Measurements from ENCODE around the gene AFAP1. TPM values are rescaled to one million over a fixed set of nuclear protein-coding genes. Genes with fewer than 3 reads are reported as not detected.

The AFAP1 gene
- total RNA-seq, 4 donors from 2014 or later: 25.1 to 56.9 (median 26.4) TPM

DNA sequence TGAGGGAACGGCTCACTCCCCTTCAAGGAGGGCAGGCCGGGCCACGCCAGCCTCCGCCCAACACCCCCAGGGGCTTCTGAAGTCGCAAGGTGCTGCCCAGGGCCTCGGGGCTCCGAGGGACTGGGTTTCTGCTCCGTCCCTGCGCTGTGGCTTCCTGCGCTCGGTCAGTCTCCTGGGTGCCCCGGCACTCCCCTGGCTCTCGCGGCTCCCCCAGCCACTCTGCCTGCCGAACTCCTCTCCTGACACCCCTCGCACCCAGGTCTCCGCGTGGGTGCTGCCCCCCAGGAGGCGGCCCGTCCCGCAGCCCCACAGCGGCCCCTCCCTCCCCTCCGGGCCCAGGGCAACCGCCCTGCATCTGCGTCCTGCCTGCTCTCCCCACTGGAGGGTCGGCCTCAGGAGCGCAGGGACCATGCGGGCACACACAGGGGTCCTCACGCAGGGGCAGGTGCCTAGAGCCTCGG is 151.9 kb downstream of the AFAP1 start:
- WGBS, 2 donors (ENCODE audit: low coverage in 1 of 2): 93% methylated on average over 29 of the region's 30 CpGs; no CpG with 5 or more reads in 1 of the 2 donors
- DNase-seq: no peak
- TF ChIP-seq, protein P1, sequence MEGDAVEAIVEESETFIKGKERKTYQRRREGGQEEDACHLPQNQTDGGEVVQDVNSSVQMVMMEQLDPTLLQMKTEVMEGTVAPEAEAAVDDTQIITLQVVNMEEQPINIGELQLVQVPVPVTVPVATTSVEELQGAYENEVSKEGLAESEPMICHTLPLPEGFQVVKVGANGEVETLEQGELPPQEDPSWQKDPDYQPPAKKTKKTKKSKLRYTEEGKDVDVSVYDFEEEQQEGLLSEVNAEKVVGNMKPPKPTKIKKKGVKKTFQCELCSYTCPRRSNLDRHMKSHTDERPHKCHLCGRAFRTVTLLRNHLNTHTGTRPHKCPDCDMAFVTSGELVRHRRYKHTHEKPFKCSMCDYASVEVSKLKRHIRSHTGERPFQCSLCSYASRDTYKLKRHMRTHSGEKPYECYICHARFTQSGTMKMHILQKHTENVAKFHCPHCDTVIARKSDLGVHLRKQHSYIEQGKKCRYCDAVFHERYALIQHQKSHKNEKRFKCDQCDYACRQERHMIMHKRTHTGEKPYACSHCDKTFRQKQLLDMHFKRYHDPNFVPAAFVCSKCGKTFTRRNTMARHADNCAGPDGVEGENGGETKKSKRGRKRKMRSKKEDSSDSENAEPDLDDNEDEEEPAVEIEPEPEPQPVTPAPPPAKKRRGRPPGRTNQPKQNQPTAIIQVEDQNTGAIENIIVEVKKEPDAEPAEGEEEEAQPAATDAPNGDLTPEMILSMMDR (IDR thresholded peaks at IDR 0.05): no peak
- no peak for TF ChIP-seq POLR2A (IDR thresholded peaks at IDR 0.05)
- TF ChIP-seq POLR2AphosphoS5 (IDR thresholded peaks at IDR 0.05): no peak
- no peak for TF ChIP-seq EP300 (IDR thresholded peaks at IDR 0.05; ENCODE audit: low read depth)
- Histone ChIP-seq H3K36me3 (peaks cover 0 to 6% (median 0%) of the 10 kb centered on the region in 4 donors), H3K9me3 (no peaks in the 10 kb centered on the region), H3K27me3 (no peaks in the 10 kb centered on the region), H3K4me3 (no peak overlapping the region), H3K27ac (no peak overlapping the region), H3K4me1 (peaks cover 0 to 14% (median 11%) of the 10 kb centered on the region in 4 donors)
- intact Hi-C loops (cut with DNase I; ENCODE audit: low total_unique reads): no loop called here
- in situ Hi-C loops (cut with MboI; ENCODE audit: low pct_ligation_motif_present in 1 of 4, low pct_unique_long_range_greater_than_20kb in 1 of 4, low sequenced_read_pairs in 3 of 4): no loop called here

DNA sequence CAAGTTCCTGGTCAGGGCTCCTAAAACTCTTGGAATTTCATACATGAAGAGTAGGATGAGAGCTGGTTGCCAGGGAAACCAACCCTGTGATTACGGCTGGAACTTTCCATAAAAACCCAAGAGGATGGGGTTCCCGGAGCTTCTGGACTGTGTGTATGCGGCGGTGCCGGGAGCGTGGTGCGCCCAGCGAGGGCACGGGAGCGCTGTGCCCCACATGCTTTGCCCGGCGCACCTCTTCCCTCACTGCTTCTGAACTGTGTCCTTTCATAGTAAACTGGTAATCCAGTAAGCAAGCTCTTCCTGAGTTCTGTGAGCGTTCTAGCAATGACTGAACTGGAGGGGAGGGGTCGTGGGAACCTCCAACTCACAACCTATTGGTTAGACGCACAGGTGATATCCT is 152.6 kb downstream of the AFAP1 start:
- Histone ChIP-seq H3K27me3 (no peaks in the 10 kb centered on the region), H3K36me3 (no peaks in the 10 kb centered on the region), H3K4me3 (no peak overlapping the region), H3K9me3 (no peaks in the 10 kb centered on the region), H3K27ac (no peak overlapping the region), H3K4me1 (peaks cover 0 to 21% (median 13%) of the 10 kb centered on the region in 4 donors)
- in situ Hi-C loops (cut with MboI; ENCODE audit: low pct_ligation_motif_present in 1 of 4, low pct_unique_long_range_greater_than_20kb in 1 of 4, low sequenced_read_pairs in 3 of 4): no loop called here
- TF ChIP-seq POLR2AphosphoS5 (IDR thresholded peaks at IDR 0.05) (no peak), POLR2A (IDR thresholded peaks at IDR 0.05) (no peak), EP300 (IDR thresholded peaks at IDR 0.05; ENCODE audit: low read depth) (no peak)
- TF ChIP-seq, protein P1 (IDR thresholded peaks at IDR 0.05): no peak
- 93% methylated on average over 15 of the region's 15 CpGs; no CpG with 5 or more reads in 1 of the 2 donors for WGBS, 2 donors (ENCODE audit: low coverage in 1 of 2)
- intact Hi-C loops (cut with DNase I; ENCODE audit: low total_unique reads): no loop called here
- no peak for DNase-seq

DNA sequence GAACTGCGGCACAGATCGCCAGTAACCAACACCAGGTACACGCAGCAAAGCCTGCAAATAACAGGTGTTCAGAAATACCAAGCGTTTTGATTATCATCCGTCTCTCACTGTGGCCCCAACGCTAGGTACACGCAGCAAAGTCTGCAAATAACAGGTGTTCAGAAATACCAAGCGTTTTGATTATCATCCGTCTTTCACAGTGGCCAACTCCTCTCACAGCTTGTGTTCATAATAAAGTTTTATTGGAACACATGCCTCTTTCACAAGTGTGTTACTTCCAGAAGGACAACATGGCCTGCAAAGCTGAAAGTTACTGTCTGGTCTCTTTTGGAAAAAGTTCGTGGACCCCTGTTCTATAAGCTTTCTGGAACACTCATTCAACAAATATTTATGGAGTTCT is 153.1 kb downstream of the AFAP1 start:
- no peaks in the 10 kb centered on the region for H3K27me3 ChIP-seq
- no peaks in the 10 kb centered on the region for H3K36me3 ChIP-seq
- TF ChIP-seq, protein P1 (IDR thresholded peaks at IDR 0.05): no peak
- TF ChIP-seq POLR2A (IDR thresholded peaks at IDR 0.05): no peak
- TF ChIP-seq EP300 (IDR thresholded peaks at IDR 0.05; ENCODE audit: low read depth): no peak
- no peak for TF ChIP-seq POLR2AphosphoS5 (IDR thresholded peaks at IDR 0.05)
- intact Hi-C loops (cut with DNase I; ENCODE audit: low total_unique reads) (no loop called here), in situ Hi-C loops (cut with MboI; ENCODE audit: low pct_ligation_motif_present in 1 of 4, low pct_unique_long_range_greater_than_20kb in 1 of 4, low sequenced_read_pairs in 3 of 4) (no loop called here)
- H3K9me3 ChIP-seq: no peaks in the 10 kb centered on the region
- WGBS, 2 donors (ENCODE audit: low coverage in 1 of 2): 74 to 87% methylated on average over 9 to 10 of the region's 10 CpGs
- no peak overlapping the region for H3K4me3 ChIP-seq
- H3K4me1 ChIP-seq: peaks cover 0 to 26% (median 13%) of the 10 kb centered on the region in 4 donors
- no peak overlapping the region for H3K27ac ChIP-seq
- DNase-seq: no peak

DNA sequence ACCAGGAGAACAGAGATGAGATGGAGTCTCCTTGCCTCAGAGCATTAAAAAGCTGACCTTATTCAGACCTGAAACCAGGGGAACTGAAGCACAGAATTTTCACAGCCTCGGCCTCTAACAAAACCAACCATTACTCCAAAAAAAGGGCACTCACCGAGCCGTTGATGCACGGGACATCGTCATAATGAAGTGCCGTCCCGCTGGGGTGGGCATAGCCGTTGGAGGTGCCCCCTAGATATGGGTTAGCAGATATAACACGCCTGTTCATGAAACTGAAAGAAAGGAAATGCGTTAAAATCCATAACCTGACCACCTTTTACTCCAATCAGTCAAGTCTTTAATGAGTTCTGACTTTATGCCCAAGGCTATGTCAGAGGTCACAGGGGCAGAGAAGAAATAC is 153.6 kb downstream of the AFAP1 start:
- Histone ChIP-seq H3K27me3 (no peaks in the 10 kb centered on the region), H3K4me1 (peaks cover 0 to 31% (median 13%) of the 10 kb centered on the region in 4 donors), H3K9me3 (no peaks in the 10 kb centered on the region), H3K4me3 (no peak overlapping the region), H3K27ac (no peak overlapping the region), H3K36me3 (no peaks in the 10 kb centered on the region)
- DNase-seq: no peak
- intact Hi-C loops (cut with DNase I; ENCODE audit: low total_unique reads): no loop called here
- TF ChIP-seq EP300 (IDR thresholded peaks at IDR 0.05; ENCODE audit: low read depth): no peak
- no peak for TF ChIP-seq POLR2AphosphoS5 (IDR thresholded peaks at IDR 0.05)
- in situ Hi-C loops (cut with MboI; ENCODE audit: low pct_ligation_motif_present in 1 of 4, low pct_unique_long_range_greater_than_20kb in 1 of 4, low sequenced_read_pairs in 3 of 4): no loop called here
- 87% methylated on average over 10 of the region's 10 CpGs; no CpG with 5 or more reads in 1 of the 2 donors for whole genome bisulfite sequencing, 2 donors (ENCODE audit: low coverage in 1 of 2)

DNA sequence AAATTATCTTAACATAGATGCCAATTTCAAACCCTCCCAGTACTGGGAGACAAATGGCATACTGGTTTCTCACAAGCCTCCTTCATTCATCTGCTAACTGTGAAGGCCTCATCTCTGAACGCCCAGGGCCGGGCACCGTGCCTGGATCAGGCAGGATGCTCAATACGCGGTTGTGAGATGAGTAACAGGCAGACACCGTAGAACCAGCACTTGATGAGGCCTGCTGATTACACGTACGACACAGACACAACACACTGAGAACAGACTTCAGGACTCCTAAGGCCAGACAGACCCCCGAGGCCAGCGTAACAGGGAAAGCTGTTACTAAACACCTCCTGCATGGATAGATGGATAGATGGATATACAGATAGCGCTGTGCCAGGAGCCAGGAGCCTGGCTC is 154.6 kb downstream of the AFAP1 start:
- Histone ChIP-seq H3K27ac (no peak overlapping the region), H3K4me1 (peaks cover 0 to 33% (median 13%) of the 10 kb centered on the region in 4 donors), H3K4me3 (no peak overlapping the region), H3K27me3 (no peaks in the 10 kb centered on the region), H3K36me3 (no peaks in the 10 kb centered on the region), H3K9me3 (no peaks in the 10 kb centered on the region)
- in situ Hi-C loops (cut with MboI; ENCODE audit: low pct_ligation_motif_present in 1 of 4, low pct_unique_long_range_greater_than_20kb in 1 of 4, low sequenced_read_pairs in 3 of 4) (no loop called here), intact Hi-C loops (cut with DNase I; ENCODE audit: low total_unique reads) (no loop called here)
- TF ChIP-seq, protein P1 (IDR thresholded peaks at IDR 0.05): no peak
- no peak for TF ChIP-seq EP300 (IDR thresholded peaks at IDR 0.05; ENCODE audit: low read depth)
- TF ChIP-seq POLR2A (IDR thresholded peaks at IDR 0.05): no peak
- no peak for TF ChIP-seq POLR2AphosphoS5 (IDR thresholded peaks at IDR 0.05)
- DNase-seq: no peak
- 83 to 95% methylated on average over 7 to 11 of the region's 11 CpGs for WGBS, 2 donors (ENCODE audit: low coverage in 1 of 2)

Measured in transverse colon (tissue), 4 donors.